ENCODE measurements around the gene XNDC1N. TPM values are rescaled to one million over a fixed set of nuclear protein-coding genes. Genes with fewer than 3 reads are reported as not detected.
A peak's percentile ranks its signal among the peaks of the same experiment; 100 is the strongest.
"Not testable (repeated sequence)": the region's sequence is repeated elsewhere in the genome, so short reads cannot be mapped to it uniquely, and the experiment has no call there.

The XNDC1N gene
- polyA plus RNA-seq, 1 of the 3 experiments (the other 2 are of a cell fraction) = 3.4 TPM

DNA sequence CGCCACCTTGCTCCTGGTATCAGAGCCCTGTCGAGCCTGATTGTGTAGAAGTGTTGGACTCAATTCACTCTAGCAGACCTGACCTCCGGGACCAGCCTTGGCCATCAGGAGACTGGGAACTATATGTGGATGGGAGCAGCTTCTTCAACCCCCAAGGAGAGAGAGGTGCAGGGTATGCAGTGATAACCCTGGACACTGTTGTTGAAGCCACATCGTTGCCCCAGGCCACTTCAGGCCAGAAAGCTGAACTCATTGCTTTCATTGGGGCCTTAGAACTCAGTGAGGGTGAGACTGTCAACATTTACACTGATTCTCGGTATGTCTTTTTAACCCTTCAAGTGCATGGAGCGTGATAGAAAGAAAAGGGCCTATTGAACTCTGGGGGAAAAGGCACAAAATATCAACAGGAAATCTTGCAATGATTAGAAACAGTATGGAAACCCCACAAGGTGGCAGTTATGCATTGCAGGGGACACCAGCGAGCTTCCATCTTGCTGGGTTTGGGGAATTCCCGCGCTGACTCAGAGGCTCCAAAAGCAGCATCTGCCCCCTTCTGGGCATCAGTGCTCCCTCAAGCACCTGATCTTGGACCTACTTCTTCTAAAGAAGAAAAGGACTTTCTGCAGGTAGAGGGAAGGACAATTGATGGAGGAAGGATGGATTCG, 16.9 kb downstream of the XNDC1N start:
- H3K27me3 ChIP-seq (ENCODE audit: insufficient read depth); H3K4me1 ChIP-seq (ENCODE audit: control insufficient read depth in 1 of 2, insufficient read depth in 2 of 2, low read depth in 1 of 2, low read length in 1 of 2); CTCF ChIA-PET; POLR2A ChIA-PET; H3K79me2 ChIP-seq (ENCODE audit: insufficient read depth); H2AFZ ChIP-seq (ENCODE audit: low read depth); DNase-seq; H3K36me3 ChIP-seq (replicated peaks in 1 of 2; ENCODE audit: control insufficient read depth in 1 of 2, insufficient read depth in 2 of 2, low read length in 1 of 2); H3K4me3 ChIP-seq (ENCODE audit: low read depth in 2 of 2, low read length in 1 of 2); H3K4me2 ChIP-seq; H3K9me2 ChIP-seq; H3K27ac ChIP-seq (ENCODE audit: low read depth in 2 of 2, low read length in 1 of 2); H4K20me1 ChIP-seq (ENCODE audit: insufficient read depth); H3K9ac ChIP-seq; H3K9me3 ChIP-seq: not testable (repeated sequence)
- H3F3A ChIP-seq (replicated peaks; ENCODE audit: insufficient read depth) = peaks cover 14% of the 10 kb centered on the region
- TF ChIP-seq, protein P1, sequence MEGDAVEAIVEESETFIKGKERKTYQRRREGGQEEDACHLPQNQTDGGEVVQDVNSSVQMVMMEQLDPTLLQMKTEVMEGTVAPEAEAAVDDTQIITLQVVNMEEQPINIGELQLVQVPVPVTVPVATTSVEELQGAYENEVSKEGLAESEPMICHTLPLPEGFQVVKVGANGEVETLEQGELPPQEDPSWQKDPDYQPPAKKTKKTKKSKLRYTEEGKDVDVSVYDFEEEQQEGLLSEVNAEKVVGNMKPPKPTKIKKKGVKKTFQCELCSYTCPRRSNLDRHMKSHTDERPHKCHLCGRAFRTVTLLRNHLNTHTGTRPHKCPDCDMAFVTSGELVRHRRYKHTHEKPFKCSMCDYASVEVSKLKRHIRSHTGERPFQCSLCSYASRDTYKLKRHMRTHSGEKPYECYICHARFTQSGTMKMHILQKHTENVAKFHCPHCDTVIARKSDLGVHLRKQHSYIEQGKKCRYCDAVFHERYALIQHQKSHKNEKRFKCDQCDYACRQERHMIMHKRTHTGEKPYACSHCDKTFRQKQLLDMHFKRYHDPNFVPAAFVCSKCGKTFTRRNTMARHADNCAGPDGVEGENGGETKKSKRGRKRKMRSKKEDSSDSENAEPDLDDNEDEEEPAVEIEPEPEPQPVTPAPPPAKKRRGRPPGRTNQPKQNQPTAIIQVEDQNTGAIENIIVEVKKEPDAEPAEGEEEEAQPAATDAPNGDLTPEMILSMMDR (IDR thresholded peaks at IDR 0.05) = peak; percentile 27; the same call in 1 of the 2 replicates
- 87% methylated on average over 8 of the region's 10 CpGs for WGBS (ENCODE audit: low lambda C conversion rate)

- H3K9me2 ChIP-seq; H4K20me1 ChIP-seq (ENCODE audit: insufficient read depth); H3K4me3 ChIP-seq (ENCODE audit: low read depth in 2 of 2, low read length in 1 of 2); DNase-seq; H3K79me2 ChIP-seq (ENCODE audit: insufficient read depth); H2AFZ ChIP-seq (ENCODE audit: low read depth); POLR2A ChIA-PET; H3K4me1 ChIP-seq (ENCODE audit: control insufficient read depth in 1 of 2, insufficient read depth in 2 of 2, low read depth in 1 of 2, low read length in 1 of 2); H3K27me3 ChIP-seq (ENCODE audit: insufficient read depth); H3K36me3 ChIP-seq (replicated peaks in 1 of 2; ENCODE audit: control insufficient read depth in 1 of 2, insufficient read depth in 2 of 2, low read length in 1 of 2); H3K9me3 ChIP-seq; CTCF ChIA-PET; H3K27ac ChIP-seq (ENCODE audit: low read depth in 2 of 2, low read length in 1 of 2); H3K4me2 ChIP-seq; H3K9ac ChIP-seq: not testable (repeated sequence)
- WGBS (ENCODE audit: low lambda C conversion rate) = 86% methylated on average over 3 of the region's 5 CpGs
- H3F3A ChIP-seq (replicated peaks; ENCODE audit: insufficient read depth) = peaks cover 14% of the 10 kb centered on the region
Observed at GRCh38 chr11:71910775-71911174, 17.6 kb downstream of the XNDC1N start.

- no peak for DNase-seq
- Histone ChIP-seq H3K4me1 (ENCODE audit: control insufficient read depth in 1 of 2, insufficient read depth in 2 of 2, low read depth in 1 of 2, low read length in 1 of 2) (no peaks in the 10 kb centered on the region; a peak in 1 of 4 replicates), H3K36me3 (replicated peaks in 1 of 2; ENCODE audit: control insufficient read depth in 1 of 2, insufficient read depth in 2 of 2, low read length in 1 of 2) (peaks cover 0 to 2% of the 10 kb centered on the region in 2 experiments), H4K20me1 (ENCODE audit: insufficient read depth) (no peaks in the 10 kb centered on the region), H2AFZ (ENCODE audit: low read depth) (no peak overlapping the region), H3K4me2 (no peak overlapping the region), H3K27ac (ENCODE audit: low read depth in 2 of 2, low read length in 1 of 2) (no peak overlapping the region), H3K9me2 (no peaks in the 10 kb centered on the region), H3K9me3 (no peaks in the 10 kb centered on the region), H3K79me2 (ENCODE audit: insufficient read depth) (no peaks in the 10 kb centered on the region), H3K27me3 (ENCODE audit: insufficient read depth) (no peaks in the 10 kb centered on the region), H3K9ac (no peak overlapping the region), H3K4me3 (ENCODE audit: low read depth in 2 of 2, low read length in 1 of 2) (no peak overlapping the region), H3F3A (replicated peaks; ENCODE audit: insufficient read depth) (peaks cover 1% of the 10 kb centered on the region)
- ChIA-PET POLR2A (no interaction called here), CTCF (interaction anchor here (1.1 kb wide), 1 partner anchor 108 kb away, joined by 3 read pairs; no protein-coding TSS in a partner anchor)
- 79% methylated on average over 9 of the region's 9 CpGs for WGBS (ENCODE audit: low lambda C conversion rate)
- no peak for TF ChIP-seq USF2 (IDR thresholded peaks at IDR 0.05; ENCODE audit: borderline replicate concordance, low read depth, low read length)
- TF ChIP-seq RAD21 (IDR thresholded peaks at IDR 0.05; ENCODE audit: low read length) = no peak
- TF ChIP-seq USF1 (IDR thresholded peaks at IDR 0.05; ENCODE audit: borderline replicate concordance, low read depth) = no peak
- no peak for TF ChIP-seq ZBTB33 (IDR thresholded peaks at IDR 0.05; ENCODE audit: borderline replicate concordance, low read depth)
- no peak for TF ChIP-seq SMC3 (IDR thresholded peaks at IDR 0.05; ENCODE audit: low read depth, low read length)
- TF ChIP-seq YY1 (IDR thresholded peaks at IDR 0.05; ENCODE audit: low read depth) = no peak
- no peak for TF ChIP-seq POLR2AphosphoS5 (IDR thresholded peaks at IDR 0.05; ENCODE audit: low read depth, low read length)
- no peak for TF ChIP-seq FOXJ3 (CRISPR knock-in tag; IDR thresholded peaks at IDR 0.05)
- TF ChIP-seq REST (IDR thresholded peaks at IDR 0.05; ENCODE audit: low read depth, low read length) = no peak
- no peak for TF ChIP-seq MEF2A (IDR thresholded peaks at IDR 0.05; ENCODE audit: borderline replicate concordance, low read depth)
Observed at GRCh38 chr11:71908218-71908617, 20.2 kb downstream of the XNDC1N start.
